ENCODE data around the gene FRYL. TPM values are rescaled to one million over a fixed set of nuclear protein-coding genes. Genes with fewer than 3 reads are reported as not detected.

FRYL gene
- total and polyA plus RNA-seq, 2 of the 13 experiments (the other 11 are each of a cell fraction or from before 2014, with no cell fraction given) = 9.7 to 19.6 TPM

DNA sequence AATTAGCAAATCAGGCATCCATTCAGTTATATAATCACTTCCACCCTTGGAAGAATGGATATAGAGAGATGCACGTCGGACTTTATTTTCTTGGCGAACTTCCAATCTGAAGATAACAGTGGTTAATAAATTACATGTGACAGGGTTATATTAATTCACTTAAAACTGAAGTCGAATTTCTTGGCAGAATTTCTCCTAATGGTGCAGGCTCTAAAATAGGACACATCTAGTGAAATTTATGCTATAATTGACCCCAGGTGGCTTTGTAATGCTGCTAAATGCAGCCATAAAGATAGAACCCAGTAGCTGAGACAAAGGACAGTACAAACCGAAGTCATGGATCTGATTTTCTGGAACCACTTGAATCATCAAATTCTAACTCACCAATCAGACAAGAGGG lies 317.7 kb downstream of the FRYL start:
- ChIA-PET CTCF (ENCODE audit: low intra/inter-chr PET ratio, low total read pairs) (no interaction called here), POLR2A (no interaction called here)
- no peak overlapping the region for H3K4me2 ChIP-seq (ENCODE audit: low read depth, low read length)
- H3K4me3 ChIP-seq (replicated peaks in 1 of 3; ENCODE audit: insufficient read depth in 1 of 3, low read depth in 2 of 3, low read length in 3 of 3) = no peak overlapping the region
- no peaks in the 10 kb centered on the region for H4K20me1 ChIP-seq (ENCODE audit: insufficient read depth, low read length)
- no peak for TF ChIP-seq ISX (CRISPR knock-in tag; conservative IDR thresholded peaks at IDR 0.05)
- TF ChIP-seq ZNF326 (CRISPR knock-in tag; IDR thresholded peaks at IDR 0.05; ENCODE audit: borderline replicate concordance) = no peak
- TF ChIP-seq, protein P1, sequence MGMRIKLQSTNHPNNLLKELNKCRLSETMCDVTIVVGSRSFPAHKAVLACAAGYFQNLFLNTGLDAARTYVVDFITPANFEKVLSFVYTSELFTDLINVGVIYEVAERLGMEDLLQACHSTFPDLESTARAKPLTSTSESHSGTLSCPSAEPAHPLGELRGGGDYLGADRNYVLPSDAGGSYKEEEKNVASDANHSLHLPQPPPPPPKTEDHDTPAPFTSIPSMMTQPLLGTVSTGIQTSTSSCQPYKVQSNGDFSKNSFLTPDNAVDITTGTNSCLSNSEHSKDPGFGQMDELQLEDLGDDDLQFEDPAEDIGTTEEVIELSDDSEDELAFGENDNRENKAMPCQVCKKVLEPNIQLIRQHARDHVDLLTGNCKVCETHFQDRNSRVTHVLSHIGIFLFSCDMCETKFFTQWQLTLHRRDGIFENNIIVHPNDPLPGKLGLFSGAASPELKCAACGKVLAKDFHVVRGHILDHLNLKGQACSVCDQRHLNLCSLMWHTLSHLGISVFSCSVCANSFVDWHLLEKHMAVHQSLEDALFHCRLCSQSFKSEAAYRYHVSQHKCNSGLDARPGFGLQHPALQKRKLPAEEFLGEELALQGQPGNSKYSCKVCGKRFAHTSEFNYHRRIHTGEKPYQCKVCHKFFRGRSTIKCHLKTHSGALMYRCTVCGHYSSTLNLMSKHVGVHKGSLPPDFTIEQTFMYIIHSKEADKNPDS (CRISPR knock-in tag; IDR thresholded peaks at IDR 0.05) = no peak
- no peak for TF ChIP-seq FLYWCH1 (CRISPR knock-in tag; IDR thresholded peaks at IDR 0.05)
- TF ChIP-seq ZNF564 (CRISPR knock-in tag; IDR thresholded peaks at IDR 0.05) = no peak
- no peak for TF ChIP-seq POLR2G (IDR thresholded peaks at IDR 0.05; ENCODE audit: low read depth, low read length)
- TF ChIP-seq STAT5B (CRISPR knock-in tag; IDR thresholded peaks at IDR 0.05) = no peak
- no peak for TF ChIP-seq ZFP36 (IDR thresholded peaks at IDR 0.05; ENCODE audit: borderline replicate concordance, low read depth, low read length, partially characterized antibody)
- TF ChIP-seq ZNF766 (CRISPR knock-in tag; IDR thresholded peaks at IDR 0.05; ENCODE audit: borderline replicate concordance) = no peak
- TF ChIP-seq NCOR1 (IDR thresholded peaks at IDR 0.05; ENCODE audit: borderline replicate concordance, low read length) = no peak
- TF ChIP-seq ZFP41 (CRISPR knock-in tag; IDR thresholded peaks at IDR 0.05; ENCODE audit: borderline replicate concordance) = no peak
- TF ChIP-seq, protein P2, sequence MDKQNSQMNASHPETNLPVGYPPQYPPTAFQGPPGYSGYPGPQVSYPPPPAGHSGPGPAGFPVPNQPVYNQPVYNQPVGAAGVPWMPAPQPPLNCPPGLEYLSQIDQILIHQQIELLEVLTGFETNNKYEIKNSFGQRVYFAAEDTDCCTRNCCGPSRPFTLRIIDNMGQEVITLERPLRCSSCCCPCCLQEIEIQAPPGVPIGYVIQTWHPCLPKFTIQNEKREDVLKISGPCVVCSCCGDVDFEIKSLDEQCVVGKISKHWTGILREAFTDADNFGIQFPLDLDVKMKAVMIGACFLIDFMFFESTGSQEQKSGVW (CRISPR knock-in tag; IDR thresholded peaks at IDR 0.05; ENCODE audit: borderline replicate concordance) = no peak
- TF ChIP-seq ZNF7 (CRISPR knock-in tag; IDR thresholded peaks at IDR 0.05) = no peak
- no peak for TF ChIP-seq ZNF776 (CRISPR knock-in tag; IDR thresholded peaks at IDR 0.05)
- TF ChIP-seq, protein P3, sequence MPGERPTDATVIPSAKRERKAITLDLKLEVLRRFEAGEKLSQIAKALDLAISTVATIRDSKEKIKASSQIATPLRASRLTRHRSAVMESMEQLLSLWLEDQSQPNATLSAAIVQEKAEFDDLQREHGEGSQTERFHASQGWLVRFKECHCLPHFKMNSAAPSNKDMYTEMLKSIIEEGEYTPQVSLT (CRISPR knock-in tag; IDR thresholded peaks at IDR 0.05; ENCODE audit: borderline replicate concordance, low read depth) = no peak
- no peak for TF ChIP-seq CCDC6 (CRISPR knock-in tag; IDR thresholded peaks at IDR 0.05)
- TF ChIP-seq, protein P4, sequence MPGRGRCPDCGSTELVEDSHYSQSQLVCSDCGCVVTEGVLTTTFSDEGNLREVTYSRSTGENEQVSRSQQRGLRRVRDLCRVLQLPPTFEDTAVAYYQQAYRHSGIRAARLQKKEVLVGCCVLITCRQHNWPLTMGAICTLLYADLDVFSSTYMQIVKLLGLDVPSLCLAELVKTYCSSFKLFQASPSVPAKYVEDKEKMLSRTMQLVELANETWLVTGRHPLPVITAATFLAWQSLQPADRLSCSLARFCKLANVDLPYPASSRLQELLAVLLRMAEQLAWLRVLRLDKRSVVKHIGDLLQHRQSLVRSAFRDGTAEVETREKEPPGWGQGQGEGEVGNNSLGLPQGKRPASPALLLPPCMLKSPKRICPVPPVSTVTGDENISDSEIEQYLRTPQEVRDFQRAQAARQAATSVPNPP (CRISPR knock-in tag; IDR thresholded peaks at IDR 0.05) = no peak
- TF ChIP-seq SMC3 (IDR thresholded peaks at IDR 0.05; ENCODE audit: low read length) = no peak
- TF ChIP-seq, protein P5, sequence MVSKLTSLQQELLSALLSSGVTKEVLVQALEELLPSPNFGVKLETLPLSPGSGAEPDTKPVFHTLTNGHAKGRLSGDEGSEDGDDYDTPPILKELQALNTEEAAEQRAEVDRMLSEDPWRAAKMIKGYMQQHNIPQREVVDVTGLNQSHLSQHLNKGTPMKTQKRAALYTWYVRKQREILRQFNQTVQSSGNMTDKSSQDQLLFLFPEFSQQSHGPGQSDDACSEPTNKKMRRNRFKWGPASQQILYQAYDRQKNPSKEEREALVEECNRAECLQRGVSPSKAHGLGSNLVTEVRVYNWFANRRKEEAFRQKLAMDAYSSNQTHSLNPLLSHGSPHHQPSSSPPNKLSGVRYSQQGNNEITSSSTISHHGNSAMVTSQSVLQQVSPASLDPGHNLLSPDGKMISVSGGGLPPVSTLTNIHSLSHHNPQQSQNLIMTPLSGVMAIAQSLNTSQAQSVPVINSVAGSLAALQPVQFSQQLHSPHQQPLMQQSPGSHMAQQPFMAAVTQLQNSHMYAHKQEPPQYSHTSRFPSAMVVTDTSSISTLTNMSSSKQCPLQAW (CRISPR knock-in tag; IDR thresholded peaks at IDR 0.05) = no peak
- 11% methylated on average over 5 of the region's 5 CpGs for WGBS (ENCODE audit: low lambda C conversion rate)
- no peaks in the 10 kb centered on the region for H3K27me3 ChIP-seq (ENCODE audit: control insufficient read depth in 1 of 2, insufficient read depth in 2 of 2, low read length in 2 of 2)
- no peak for ATAC-seq
- in situ Hi-C loops (cut with HindIII; ENCODE audit: extremely low pct_ligation_motif_present, low pct_unique_long_range_greater_than_20kb) = no loop called here
- no peak overlapping the region for H3K27ac ChIP-seq (ENCODE audit: extremely low read length, insufficient read depth, low read length)
- FAIRE-seq = no peak
- no peak for DNase-seq (ENCODE audit: low spot score)
- no peak overlapping the region for H3K9ac ChIP-seq (ENCODE audit: insufficient read depth, low read depth, low read length)
- no peaks in the 10 kb centered on the region for H3K36me3 ChIP-seq (replicated peaks in 1 of 2; ENCODE audit: control insufficient read depth in 1 of 2, insufficient read depth in 2 of 2, low read length in 2 of 2)
- no TSS peak for BruUV-seq (replicated peaks)
- no peaks in the 10 kb centered on the region for H3K79me2 ChIP-seq (ENCODE audit: insufficient read depth, low read length)
- no peaks in the 10 kb centered on the region for H3K4me1 ChIP-seq (ENCODE audit: insufficient read depth, low read length)
- intact Hi-C loops (cut with micrococcal nuclease; ENCODE audit: unreplicated experiment) = no loop called here
- H2AFZ ChIP-seq (ENCODE audit: low read length) = no peak overlapping the region
- no peaks in the 10 kb centered on the region for H3K9me3 ChIP-seq (ENCODE audit: low read length)

All from HepG2 (cell line).